AG04450 (cell line): Measurements from ENCODE around the gene PRKG2. TPM values are rescaled to one million over a fixed set of nuclear protein-coding genes. Genes with fewer than 3 reads are reported as not detected.

Source experiments
- CTCF ChIA-PET: fragments of 300-600, 350-600 bp; formaldehyde crosslinking; extraction: SDS; loops from one replicate; lab custom pipeline; 2022; ENCODE audit warnings: antibody characterized with exemption, inconsistent platforms; lab: Charles Lee
- POLR2A ChIA-PET: fragments of 350-600 bp; formaldehyde crosslinking; extraction: SDS; loops from one replicate; lab custom pipeline; 2021; ENCODE audit warnings: antibody characterized with exemption, inconsistent platforms; lab: Yijun Ruan, JAX
- DNase-seq: peaks from one replicate; pipeline ENCODE4 v3.0.0-alpha.2; 2011; ENCODE audit warnings: low read depth, low spot score
- H3K27ac ChIP-seq: one replicate; pipeline ENCODE4 v1.5.1; 2012; ENCODE audit warnings: low read depth, low read length, control low read depth
- H3K27me3 ChIP-seq: one replicate; pipeline ENCODE4 v1.6.0; 2012; ENCODE audit warnings: low read length; ENCODE audit not compliant: control insufficient read depth, insufficient read depth
- H3K4me3 ChIP-seq: 2 replicates; pipeline ENCODE4 v1.5.1; 2011; ENCODE audit warnings: mild to moderate bottlenecking, low read depth, low read length, control low read depth
- H3K9me3 ChIP-seq: 2 replicates; pipeline ENCODE4 v1.5.1; 2012; ENCODE audit warnings: low read length; ENCODE audit not compliant: control insufficient read depth, insufficient read depth
- CTCF ChIP-seq: IDR thresholded peaks from 2 replicates; pipeline ENCODE4 v1.5.1; 2011; ENCODE audit warnings: low read depth, low read length, control low read depth, inconsistent platforms
- polyA plus RNA-seq: library from polyadenylated mRNA; depleted of rRNA; stranded (reverse); fragments of >200 nt; gene quantifications from 2 replicates; pipeline ENCODE4 v1.2.3, GENCODE V29; 2011

Gene PRKG2
- polyA plus RNA-seq, 1 experiment, result 1.6 TPM

- no peak overlapping the region for H3K27ac ChIP-seq
- no peak overlapping the region for H3K4me3 ChIP-seq
- no peaks in the 10 kb centered on the region for H3K9me3 ChIP-seq
- ChIA-PET CTCF (interaction anchor here (0.6 to 1.4 kb wide), 3 partner anchors 61 to 221 kb away, joined by 3 to 6 read pairs (median 4); no protein-coding TSS in a partner anchor), POLR2A (no interaction called here)
- no peak for DNase-seq
- no peak for TF ChIP-seq CTCF
- H3K27me3 ChIP-seq, result no peaks in the 10 kb centered on the region
Measured at GRCh38 chr4:81131066-81131465, 84.0 kb downstream of the PRKG2 start.

- ChIA-PET CTCF (interaction anchor here (0.6 to 0.8 kb wide), 2 partner anchors 60 to 169 kb away, joined by 3 to 4 read pairs; no protein-coding TSS in a partner anchor), POLR2A (no interaction called here)
- Histone ChIP-seq H3K9me3 (no peaks in the 10 kb centered on the region), H3K27ac (no peak overlapping the region), H3K4me3 (no peak overlapping the region), H3K27me3 (no peaks in the 10 kb centered on the region)
- DNase-seq, result no peak
- no peak for TF ChIP-seq CTCF
Measured at GRCh38 chr4:81130569-81130968, 84.5 kb downstream of the PRKG2 start.

DNA sequence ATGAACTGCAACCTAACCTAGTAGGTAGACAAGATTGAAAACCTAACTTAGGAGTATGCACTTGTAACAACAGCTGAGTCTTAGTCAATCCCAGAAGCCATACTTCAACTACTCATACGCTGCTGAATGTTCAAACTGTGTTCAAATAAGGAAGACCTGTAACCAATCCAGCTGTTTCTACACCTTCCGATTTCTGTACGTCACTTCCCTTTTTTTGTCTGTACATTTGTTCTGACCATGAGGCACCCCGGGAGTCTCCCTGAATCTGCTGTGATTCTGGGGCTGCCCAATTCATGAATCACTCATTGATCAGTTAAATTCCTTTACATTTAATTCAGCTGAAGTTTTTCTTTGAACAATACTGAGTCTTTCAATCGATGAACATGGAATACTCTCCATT lies 95.0 kb downstream of the PRKG2 start:
- no peak overlapping the region for H3K27ac ChIP-seq
- H3K9me3 ChIP-seq, result no peaks in the 10 kb centered on the region
- no peak for DNase-seq
- no peak overlapping the region for H3K4me3 ChIP-seq
- no peak for TF ChIP-seq CTCF
- H3K27me3 ChIP-seq, result no peaks in the 10 kb centered on the region
- ChIA-PET CTCF (no interaction called here), POLR2A (no interaction called here)

DNA sequence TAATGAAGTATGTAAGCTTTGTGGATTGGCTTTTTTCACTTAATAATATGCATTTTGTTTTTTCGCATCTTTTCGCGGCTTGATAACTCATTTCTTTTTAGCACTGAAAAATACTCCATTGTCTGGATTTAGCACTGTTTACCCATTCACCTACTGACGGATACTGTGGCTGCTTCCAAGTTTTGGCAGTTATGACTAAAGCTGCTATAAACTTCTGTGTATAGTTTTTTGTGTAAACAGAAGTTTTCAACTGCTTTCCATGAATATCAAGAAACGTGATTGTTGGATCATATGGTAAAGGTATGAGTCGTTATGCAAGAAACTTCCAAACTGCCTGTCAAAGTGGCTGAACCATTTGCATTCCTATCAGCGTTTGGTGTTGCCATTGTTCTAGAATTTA lies 96.9 kb downstream of the PRKG2 start:
- POLR2A ChIA-PET, result no interaction called here
- DNase-seq, result no peak

GRCh38 chr4:81116566-81116965 lies 98.5 kb downstream of the PRKG2 start:
- Histone ChIP-seq H3K9me3 (no peaks in the 10 kb centered on the region), H3K4me3 (no peak overlapping the region), H3K27ac (no peak overlapping the region), H3K27me3 (no peaks in the 10 kb centered on the region)
- ChIA-PET CTCF (interaction anchor here (2.0 kb wide), 1 partner anchor 235 kb away, joined by 7 read pairs; no protein-coding TSS in a partner anchor), POLR2A (no interaction called here)
- TF ChIP-seq CTCF, result no peak
- DNase-seq, result no peak

More for the DNA sequence above, 96.9 kb downstream of the PRKG2 start:
- no peaks in the 10 kb centered on the region for H3K27me3 ChIP-seq
- H3K27ac ChIP-seq, result no peak overlapping the region
- TF ChIP-seq CTCF, result no peak
- CTCF ChIA-PET, result no interaction called here
- H3K9me3 ChIP-seq, result no peaks in the 10 kb centered on the region
- H3K4me3 ChIP-seq, result no peak overlapping the region
